Activated effector memory CD4-positive, alpha-beta T cell treated with anti-CD3 and anti-CD28 coated beads, Interleukin-2, amount 50 U/mL, for 16 hours (primary cell): ENCODE data around the gene TTC3.

ENCODE experiments used
- DNase-seq: peaks from one replicate; pipeline ENCODE4 v3.0.0-alpha.2; 2020

Gene TTC3

GRCh38 chr21:37063433-37063832 lies 9.6 kb upstream of the TTC3 start:
- no peak for DNase-seq

- no peak for DNase-seq
Measured at GRCh38 chr21:37064841-37065240, 8.2 kb upstream of the TTC3 start.

GRCh38 chr21:37065561-37066177 lies 7.4 kb upstream of the TTC3 start:
- DNase-seq, result no peak

- no peak for DNase-seq
Measured at GRCh38 chr21:37071561-37072273, 1.3 kb upstream of the TTC3 start.

GRCh38 chr21:37072274-37072987 lies 623 bp upstream of the TTC3 start:
- DNase-seq, result peak; percentile 90

- peak; percentile 88 for DNase-seq
Measured at GRCh38 chr21:37073417-37074196, 553 bp downstream of the TTC3 start.

- no peak for DNase-seq
Measured at GRCh38 chr21:37074197-37074510, 1.1 kb downstream of the TTC3 start.

GRCh38 chr21:37074546-37074945 lies 1.5 kb downstream of the TTC3 start:
- DNase-seq, result no peak

- DNase-seq, result no peak
Measured at GRCh38 chr21:37075214-37075770, 2.2 kb downstream of the TTC3 start.

- DNase-seq, result no peak
Measured at GRCh38 chr21:37076087-37076850, 3.2 kb downstream of the TTC3 start.

GRCh38 chr21:37077403-37077802 lies 4.3 kb downstream of the TTC3 start:
- DNase-seq, result no peak

GRCh38 chr21:37079211-37079824 lies 6.3 kb downstream of the TTC3 start:
- DNase-seq, result no peak

- no peak for DNase-seq
Measured at GRCh38 chr21:37082375-37082774, 9.3 kb downstream of the TTC3 start.

GRCh38 chr21:37082856-37083528 lies 9.9 kb downstream of the TTC3 start:
- DNase-seq, result no peak

GRCh38 chr21:37085726-37086125 lies 12.7 kb downstream of the TTC3 start:
- no peak for DNase-seq

GRCh38 chr21:37087188-37087587 lies 14.1 kb downstream of the TTC3 start:
- no peak for DNase-seq

GRCh38 chr21:37088186-37088735 lies 15.2 kb downstream of the TTC3 start:
- no peak for DNase-seq

GRCh38 chr21:37093977-37094376 lies 20.9 kb downstream of the TTC3 start:
- no peak for DNase-seq

GRCh38 chr21:37095821-37096220 lies 22.8 kb downstream of the TTC3 start:
- no peak for DNase-seq

GRCh38 chr21:37098751-37099150 lies 25.7 kb downstream of the TTC3 start:
- no peak for DNase-seq

- no peak for DNase-seq
Measured at GRCh38 chr21:37100316-37100715, 27.3 kb downstream of the TTC3 start.
